Measurements from ENCODE around the gene LCMT1. TPM values are rescaled to one million over a fixed set of nuclear protein-coding genes. Genes with fewer than 3 reads are reported as not detected.

The LCMT1 gene
- total and polyA plus RNA-seq, 2 of the 13 experiments (the other 11 are each of a cell fraction or from before 2014, with no cell fraction given) = 41.2 to 48.7 TPM

DNA sequence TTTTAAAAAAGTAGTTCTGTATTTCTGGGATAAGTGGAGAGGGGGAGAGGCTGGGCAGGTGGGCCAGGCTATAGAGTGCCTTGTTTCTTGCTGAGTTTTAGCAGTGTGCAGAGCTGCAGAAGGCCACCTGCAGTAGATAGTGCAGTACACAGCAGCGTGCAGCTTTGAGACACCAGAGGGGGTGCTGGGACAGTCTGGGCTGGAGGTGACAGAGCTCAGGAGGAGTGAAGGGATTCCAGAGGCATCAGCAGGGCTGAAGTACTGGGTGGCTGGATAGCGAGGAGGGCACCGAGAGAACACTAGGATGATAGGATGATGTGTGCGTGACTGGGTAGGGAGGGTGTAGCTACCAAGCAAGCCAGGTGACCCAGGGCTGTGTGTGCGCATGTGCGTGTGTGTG is 26.6 kb downstream of the LCMT1 start:
- POLR2A ChIA-PET = no interaction called here
- intact Hi-C loops (cut with micrococcal nuclease; ENCODE audit: unreplicated experiment) = no loop called here
- TF ChIP-seq HNF4A (CRISPR knock-in tag; IDR thresholded peaks at IDR 0.05) (no peak), TBX3 (IDR thresholded peaks at IDR 0.05; ENCODE audit: borderline replicate concordance) (no peak), SMC3 (IDR thresholded peaks at IDR 0.05; ENCODE audit: low read length) (peak; percentile 11; the same call in 1 of the 2 replicates), STAG1 (CRISPR knock-in tag; IDR thresholded peaks at IDR 0.05) (peak; percentile 36)
- TF ChIP-seq, protein P1, sequence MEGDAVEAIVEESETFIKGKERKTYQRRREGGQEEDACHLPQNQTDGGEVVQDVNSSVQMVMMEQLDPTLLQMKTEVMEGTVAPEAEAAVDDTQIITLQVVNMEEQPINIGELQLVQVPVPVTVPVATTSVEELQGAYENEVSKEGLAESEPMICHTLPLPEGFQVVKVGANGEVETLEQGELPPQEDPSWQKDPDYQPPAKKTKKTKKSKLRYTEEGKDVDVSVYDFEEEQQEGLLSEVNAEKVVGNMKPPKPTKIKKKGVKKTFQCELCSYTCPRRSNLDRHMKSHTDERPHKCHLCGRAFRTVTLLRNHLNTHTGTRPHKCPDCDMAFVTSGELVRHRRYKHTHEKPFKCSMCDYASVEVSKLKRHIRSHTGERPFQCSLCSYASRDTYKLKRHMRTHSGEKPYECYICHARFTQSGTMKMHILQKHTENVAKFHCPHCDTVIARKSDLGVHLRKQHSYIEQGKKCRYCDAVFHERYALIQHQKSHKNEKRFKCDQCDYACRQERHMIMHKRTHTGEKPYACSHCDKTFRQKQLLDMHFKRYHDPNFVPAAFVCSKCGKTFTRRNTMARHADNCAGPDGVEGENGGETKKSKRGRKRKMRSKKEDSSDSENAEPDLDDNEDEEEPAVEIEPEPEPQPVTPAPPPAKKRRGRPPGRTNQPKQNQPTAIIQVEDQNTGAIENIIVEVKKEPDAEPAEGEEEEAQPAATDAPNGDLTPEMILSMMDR (CRISPR knock-in tag; IDR thresholded peaks at IDR 0.05) = peak; percentile 45

DNA sequence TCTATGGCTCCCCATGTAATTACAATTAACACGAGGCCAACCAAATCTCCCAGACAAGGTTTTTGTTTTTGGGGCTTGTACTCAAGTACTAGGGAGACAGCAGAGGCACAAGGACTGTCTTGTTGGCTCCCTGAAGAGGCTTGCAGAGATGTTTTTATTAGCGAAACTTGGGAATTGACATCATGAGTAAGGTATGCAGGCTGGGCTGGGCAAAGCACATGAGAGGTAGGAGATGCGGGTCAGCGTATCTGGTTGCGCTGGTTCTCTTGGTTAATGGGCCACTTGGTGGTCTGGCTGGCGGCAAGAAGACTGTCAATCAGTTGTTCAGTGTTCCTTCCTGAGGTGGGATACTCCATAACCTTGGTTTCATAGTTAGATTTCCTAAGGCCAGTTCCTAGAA is 28.9 kb downstream of the LCMT1 start:
- DNase-seq (ENCODE audit: low spot score) = no peak
- BruUV-seq (replicated peaks) = no TSS peak
- peaks cover 27 to 78% of the 10 kb centered on the region in 2 experiments for H3K36me3 ChIP-seq (replicated peaks in 1 of 2; ENCODE audit: control insufficient read depth in 1 of 2, insufficient read depth in 2 of 2, low read length in 2 of 2)
- POLR2A ChIA-PET = no interaction called here
- CTCF ChIA-PET (ENCODE audit: low intra/inter-chr PET ratio, low total read pairs) = no interaction called here
- ATAC-seq = no peak
- 95% methylated on average over 6 of the region's 6 CpGs for WGBS (ENCODE audit: low lambda C conversion rate)
- in situ Hi-C loops (cut with HindIII; ENCODE audit: extremely low pct_ligation_motif_present, low pct_unique_long_range_greater_than_20kb) = loop anchor here (5.0 kb wide), 1 partner anchor 82 kb away; no protein-coding TSS in a partner anchor
- TF ChIP-seq KDM4B (CRISPR knock-in tag; IDR thresholded peaks at IDR 0.05) (no peak), PRPF4 (IDR thresholded peaks at IDR 0.05; ENCODE audit: low read depth, low read length, poor library complexity, severe bottlenecking) (no peak)
- no peaks in the 10 kb centered on the region for H3K79me2 ChIP-seq (ENCODE audit: insufficient read depth, low read length)
- H3K27ac ChIP-seq (ENCODE audit: extremely low read length, insufficient read depth, low read length) = no peak overlapping the region
- H3K27me3 ChIP-seq (ENCODE audit: control insufficient read depth in 1 of 2, insufficient read depth in 2 of 2, low read length in 2 of 2) = no peaks in the 10 kb centered on the region
- H2AFZ ChIP-seq (ENCODE audit: low read length) = no peak overlapping the region
- FAIRE-seq = no peak
- H4K20me1 ChIP-seq (ENCODE audit: insufficient read depth, low read length) = no peaks in the 10 kb centered on the region
- no peaks in the 10 kb centered on the region for H3K4me1 ChIP-seq (ENCODE audit: insufficient read depth, low read length)
- H3K9ac ChIP-seq (ENCODE audit: insufficient read depth, low read depth, low read length) = no peak overlapping the region
- no peak overlapping the region for H3K4me2 ChIP-seq (ENCODE audit: low read depth, low read length)
- intact Hi-C loops (cut with micrococcal nuclease; ENCODE audit: unreplicated experiment) = no loop called here
- H3K4me3 ChIP-seq (replicated peaks in 1 of 3; ENCODE audit: insufficient read depth in 1 of 3, low read depth in 2 of 3, low read length in 3 of 3) = no peak overlapping the region
- H3K9me3 ChIP-seq (ENCODE audit: low read length) = no peaks in the 10 kb centered on the region

More for the DNA sequence above, 26.6 kb downstream of the LCMT1 start:
- H2AFZ ChIP-seq (ENCODE audit: low read length) = no peak overlapping the region
- CTCF ChIA-PET (ENCODE audit: low intra/inter-chr PET ratio, low total read pairs) = no interaction called here
- no TSS peak for BruUV-seq (replicated peaks)
- H3K27me3 ChIP-seq (ENCODE audit: control insufficient read depth in 1 of 2, insufficient read depth in 2 of 2, low read length in 2 of 2) = no peaks in the 10 kb centered on the region
- no peaks in the 10 kb centered on the region for H3K79me2 ChIP-seq (ENCODE audit: insufficient read depth, low read length)
- H4K20me1 ChIP-seq (ENCODE audit: insufficient read depth, low read length) = no peaks in the 10 kb centered on the region
- H3K9ac ChIP-seq (ENCODE audit: insufficient read depth, low read depth, low read length) = no peak overlapping the region
- H3K27ac ChIP-seq (ENCODE audit: extremely low read length, insufficient read depth, low read length) = no peak overlapping the region
- no peaks in the 10 kb centered on the region for H3K9me3 ChIP-seq (ENCODE audit: low read length)
- WGBS (ENCODE audit: low lambda C conversion rate) = 97% methylated on average over 6 of the region's 6 CpGs
- no peak overlapping the region for H3K4me3 ChIP-seq (replicated peaks in 1 of 3; ENCODE audit: insufficient read depth in 1 of 3, low read depth in 2 of 3, low read length in 3 of 3)
- no peak overlapping the region for H3K4me2 ChIP-seq (ENCODE audit: low read depth, low read length)
- ATAC-seq (peak; percentile 84), FAIRE-seq (no peak), DNase-seq (ENCODE audit: low spot score) (no peak)
- H3K36me3 ChIP-seq (replicated peaks in 1 of 2; ENCODE audit: control insufficient read depth in 1 of 2, insufficient read depth in 2 of 2, low read length in 2 of 2) = peaks cover 29 to 74% of the 10 kb centered on the region in 2 experiments
- in situ Hi-C loops (cut with HindIII; ENCODE audit: extremely low pct_ligation_motif_present, low pct_unique_long_range_greater_than_20kb) = no loop called here
- H3K4me1 ChIP-seq (ENCODE audit: insufficient read depth, low read length) = no peaks in the 10 kb centered on the region
